Measurements from ENCODE around the gene COL23A1. TPM values are rescaled to one million over a fixed set of nuclear protein-coding genes. Genes with fewer than 3 reads are reported as not detected.

COL23A1 gene
- polyA plus RNA-seq, 3 donors = 0.11 to 0.21 TPM; not detected in 1

- WGBS (ENCODE audit: insufficient coverage) = 70% methylated on average over 9 of the region's 14 CpGs
- DNase-seq = no peak
- intact Hi-C loops (cut with micrococcal nuclease) = no loop called here
Observed at GRCh38 chr5:178526773-178527457, 63.3 kb downstream of the COL23A1 start.

More at GRCh38 chr5:178526773-178527457, 63.3 kb downstream of the COL23A1 start:
- Mint-ChIP-seq H3K27ac (peak overlapping the region in 1 of 7 donors; percentile 56), H3K36me3 (no peaks in the 10 kb centered on the region), H3K4me1 (peaks cover 20% of the 10 kb centered on the region), H3K9me3 (peaks cover 0 to 3% (median 0%) of the 10 kb centered on the region in 7 donors), H3K27me3 (ENCODE audit: low read depth in 3 of 3) (peaks cover 0 to 5% (median under 1%) of the 10 kb centered on the region in 3 donors), H3K4me3 (no peak overlapping the region)
- Histone ChIP-seq H3K9me3 (replicated peaks in 1 of 2; ENCODE audit: control insufficient read depth in 1 of 2, insufficient read depth in 1 of 2, low read length in 2 of 2) (no peaks in the 10 kb centered on the region), H3K79me2 (ENCODE audit: insufficient read depth, low read length) (peaks cover 3% of the 10 kb centered on the region), H2AFZ (ENCODE audit: insufficient read depth, low read depth, low read length, poor library complexity, severe bottlenecking) (peak overlapping the region; percentile 61), H4K20me1 (ENCODE audit: insufficient read depth, low read length) (no peaks in the 10 kb centered on the region), H3K36me3 (replicated peaks in 1 of 2; ENCODE audit: control insufficient read depth in 1 of 2, insufficient read depth in 2 of 2, low read length in 2 of 2) (no peaks in the 10 kb centered on the region), H3K4me2 (replicated peaks; ENCODE audit: extremely low read depth, low read length, poor library complexity, severe bottlenecking) (no peak overlapping the region), H3K4me1 (ENCODE audit: control insufficient read depth in 1 of 2, insufficient read depth in 2 of 2, low read length in 2 of 2) (peaks cover under 1 to 9% of the 10 kb centered on the region in 2 donors), H3K27me3 (ENCODE audit: control insufficient read depth in 2 of 2, insufficient read depth in 2 of 2, low read length in 2 of 2) (no peaks in the 10 kb centered on the region), H3K4me3 (replicated peaks in 1 of 3; ENCODE audit: low read depth in 2 of 3, low read length in 3 of 3) (no peak overlapping the region), H3K27ac (ENCODE audit: low read depth in 1 of 2, low read length in 2 of 2) (no peak overlapping the region), H3K9ac (ENCODE audit: insufficient read depth, low read length, poor library complexity, severe bottlenecking) (no peak overlapping the region)
- TF ChIP-seq CTCF (IDR thresholded peaks at IDR 0.05) = no peak
